ENCODE measurements around the gene HOXA7.

- TF ChIP-seq POLR2A (IDR thresholded peaks at IDR 0.05) (no peak), POLR2AphosphoS5 (IDR thresholded peaks at IDR 0.05) (no peak), EP300 (IDR thresholded peaks at IDR 0.05) (no peak)
- TF ChIP-seq, protein P1, sequence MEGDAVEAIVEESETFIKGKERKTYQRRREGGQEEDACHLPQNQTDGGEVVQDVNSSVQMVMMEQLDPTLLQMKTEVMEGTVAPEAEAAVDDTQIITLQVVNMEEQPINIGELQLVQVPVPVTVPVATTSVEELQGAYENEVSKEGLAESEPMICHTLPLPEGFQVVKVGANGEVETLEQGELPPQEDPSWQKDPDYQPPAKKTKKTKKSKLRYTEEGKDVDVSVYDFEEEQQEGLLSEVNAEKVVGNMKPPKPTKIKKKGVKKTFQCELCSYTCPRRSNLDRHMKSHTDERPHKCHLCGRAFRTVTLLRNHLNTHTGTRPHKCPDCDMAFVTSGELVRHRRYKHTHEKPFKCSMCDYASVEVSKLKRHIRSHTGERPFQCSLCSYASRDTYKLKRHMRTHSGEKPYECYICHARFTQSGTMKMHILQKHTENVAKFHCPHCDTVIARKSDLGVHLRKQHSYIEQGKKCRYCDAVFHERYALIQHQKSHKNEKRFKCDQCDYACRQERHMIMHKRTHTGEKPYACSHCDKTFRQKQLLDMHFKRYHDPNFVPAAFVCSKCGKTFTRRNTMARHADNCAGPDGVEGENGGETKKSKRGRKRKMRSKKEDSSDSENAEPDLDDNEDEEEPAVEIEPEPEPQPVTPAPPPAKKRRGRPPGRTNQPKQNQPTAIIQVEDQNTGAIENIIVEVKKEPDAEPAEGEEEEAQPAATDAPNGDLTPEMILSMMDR (IDR thresholded peaks at IDR 0.05), result no peak
Observed at GRCh38 chr7:27182861-27183681, 26.6 kb upstream of the HOXA7 start.
